ENCODE results near the gene RFTN1.

The RFTN1 gene

GRCh38 chr3:16536344-16536663 is 22.8 kb upstream of the RFTN1 start:
- H3K4me1 ChIP-seq: no peaks in the 10 kb centered on the region
- H3K36me3 ChIP-seq: no peaks in the 10 kb centered on the region
- H3K27ac ChIP-seq: no peak overlapping the region
- H3K9me3 ChIP-seq: no peaks in the 10 kb centered on the region
- no peak overlapping the region for H3K4me3 ChIP-seq
- DNase-seq: no peak
- H3K27me3 ChIP-seq: peaks cover 0 to 20% of the 10 kb centered on the region in 2 donors
- intact Hi-C loops (cut with DNase I; ENCODE audit: low total_unique reads): no loop called here
- TF ChIP-seq, protein P1, sequence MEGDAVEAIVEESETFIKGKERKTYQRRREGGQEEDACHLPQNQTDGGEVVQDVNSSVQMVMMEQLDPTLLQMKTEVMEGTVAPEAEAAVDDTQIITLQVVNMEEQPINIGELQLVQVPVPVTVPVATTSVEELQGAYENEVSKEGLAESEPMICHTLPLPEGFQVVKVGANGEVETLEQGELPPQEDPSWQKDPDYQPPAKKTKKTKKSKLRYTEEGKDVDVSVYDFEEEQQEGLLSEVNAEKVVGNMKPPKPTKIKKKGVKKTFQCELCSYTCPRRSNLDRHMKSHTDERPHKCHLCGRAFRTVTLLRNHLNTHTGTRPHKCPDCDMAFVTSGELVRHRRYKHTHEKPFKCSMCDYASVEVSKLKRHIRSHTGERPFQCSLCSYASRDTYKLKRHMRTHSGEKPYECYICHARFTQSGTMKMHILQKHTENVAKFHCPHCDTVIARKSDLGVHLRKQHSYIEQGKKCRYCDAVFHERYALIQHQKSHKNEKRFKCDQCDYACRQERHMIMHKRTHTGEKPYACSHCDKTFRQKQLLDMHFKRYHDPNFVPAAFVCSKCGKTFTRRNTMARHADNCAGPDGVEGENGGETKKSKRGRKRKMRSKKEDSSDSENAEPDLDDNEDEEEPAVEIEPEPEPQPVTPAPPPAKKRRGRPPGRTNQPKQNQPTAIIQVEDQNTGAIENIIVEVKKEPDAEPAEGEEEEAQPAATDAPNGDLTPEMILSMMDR (IDR thresholded peaks at IDR 0.05): no peak

DNA sequence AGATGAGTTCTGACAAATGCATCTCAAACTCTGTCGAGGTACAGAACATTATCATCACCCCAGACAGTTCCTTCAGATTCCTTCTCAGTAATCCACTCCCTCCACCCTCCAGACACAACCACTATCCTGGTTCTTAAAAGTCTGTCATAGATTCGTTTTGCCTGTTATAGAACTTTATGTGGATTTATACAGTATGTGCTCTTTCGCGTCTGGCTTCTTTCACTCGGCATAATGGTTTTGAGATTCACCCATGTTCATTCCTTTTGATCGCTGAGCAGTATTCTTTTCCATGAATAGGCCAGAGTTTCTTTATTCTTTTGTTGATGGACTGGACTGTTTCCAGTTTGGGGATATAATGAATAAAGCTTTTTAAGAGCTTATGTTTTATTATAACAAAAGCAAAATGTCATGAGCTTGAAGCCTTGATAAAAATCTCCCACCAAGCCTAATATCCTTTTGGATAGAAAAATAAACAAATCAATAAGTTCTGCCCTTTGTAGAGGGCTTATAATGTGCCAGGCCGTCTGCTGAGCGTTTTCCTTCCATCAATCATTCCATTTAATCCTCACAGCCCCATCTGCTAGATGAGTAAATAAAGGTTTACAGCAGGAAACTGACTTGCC is 21.3 kb upstream of the RFTN1 start:
- H3K9me3 ChIP-seq: no peaks in the 10 kb centered on the region
- H3K27ac ChIP-seq: no peak overlapping the region
- H3K4me1 ChIP-seq: no peaks in the 10 kb centered on the region
- H3K27me3 ChIP-seq: peaks cover 0 to 17% of the 10 kb centered on the region in 2 donors
- no peaks in the 10 kb centered on the region for H3K36me3 ChIP-seq
- intact Hi-C loops (cut with DNase I; ENCODE audit: low total_unique reads): no loop called here
- TF ChIP-seq, protein P1 (IDR thresholded peaks at IDR 0.05): no peak
- no peak overlapping the region for H3K4me3 ChIP-seq
- DNase-seq: no peak

DNA sequence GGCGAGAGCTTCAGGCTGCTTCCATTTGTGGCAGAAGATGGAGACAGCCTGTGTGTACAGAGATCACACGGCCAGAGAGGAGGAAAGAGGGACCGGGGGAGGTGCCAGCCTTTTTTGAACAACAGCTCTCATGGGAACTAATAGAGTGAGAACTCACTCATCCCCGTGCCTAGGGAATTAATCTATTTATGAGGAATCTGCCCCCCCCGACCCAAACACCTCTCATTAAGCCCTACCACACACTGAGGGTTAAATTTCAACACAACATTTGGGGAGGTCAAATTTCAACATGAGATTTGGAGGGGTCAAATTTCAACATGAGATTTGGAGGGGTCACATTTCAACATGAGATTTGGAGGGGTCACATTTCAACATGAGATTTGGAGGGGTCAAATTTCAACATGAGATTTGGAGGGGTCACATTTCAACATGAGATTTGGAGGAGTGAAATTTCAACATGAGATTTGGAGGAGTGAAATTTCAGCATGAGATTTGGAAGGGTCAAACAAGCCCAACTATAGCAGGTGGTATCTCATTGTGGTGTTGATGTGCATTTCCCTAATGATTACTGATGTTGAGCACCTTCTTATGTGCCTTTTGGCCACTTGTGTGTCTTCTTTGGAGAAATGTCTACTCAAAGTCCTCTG is 20.6 kb upstream of the RFTN1 start:
- Histone ChIP-seq H3K9me3 (no peaks in the 10 kb centered on the region), H3K27ac (no peak overlapping the region), H3K4me3 (no peak overlapping the region), H3K27me3 (peaks cover 0 to 17% of the 10 kb centered on the region in 2 donors), H3K4me1 (no peaks in the 10 kb centered on the region), H3K36me3 (no peaks in the 10 kb centered on the region)
- no peak for DNase-seq
- TF ChIP-seq, protein P1 (IDR thresholded peaks at IDR 0.05): no peak
- intact Hi-C loops (cut with DNase I; ENCODE audit: low total_unique reads): no loop called here

DNA sequence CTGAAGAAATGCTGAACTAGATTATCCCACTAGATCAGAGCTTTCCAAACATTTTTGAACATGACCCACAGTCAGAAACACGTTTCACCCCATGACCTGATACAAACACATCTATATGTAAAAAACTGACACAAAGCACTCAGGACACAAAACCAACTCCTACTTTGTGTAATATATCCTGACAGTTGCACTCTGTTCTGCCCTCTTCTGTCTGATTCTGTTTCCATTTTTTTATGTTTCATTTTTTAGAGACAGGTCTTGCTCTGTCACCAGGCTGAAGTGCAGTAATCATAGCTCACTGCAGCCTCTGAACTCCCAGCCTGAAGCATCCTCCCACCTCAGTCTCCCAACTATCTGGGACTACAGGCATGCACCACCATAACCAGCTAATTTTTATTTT is 15.8 kb upstream of the RFTN1 start:
- no peaks in the 10 kb centered on the region for H3K27me3 ChIP-seq
- H3K9me3 ChIP-seq: peaks cover 0 to 2% (median 0%) of the 10 kb centered on the region in 3 donors
- TF ChIP-seq, protein P1 (IDR thresholded peaks at IDR 0.05): no peak
- H3K4me1 ChIP-seq: no peaks in the 10 kb centered on the region
- H3K4me3 ChIP-seq: no peak overlapping the region
- intact Hi-C loops (cut with DNase I; ENCODE audit: low total_unique reads): no loop called here
- no peak overlapping the region for H3K27ac ChIP-seq
- no peak for DNase-seq
- H3K36me3 ChIP-seq: no peaks in the 10 kb centered on the region

- intact Hi-C loops (cut with DNase I; ENCODE audit: low total_unique reads): no loop called here
- TF ChIP-seq, protein P1 (IDR thresholded peaks at IDR 0.05): no peak
- Histone ChIP-seq H3K4me3 (no peak overlapping the region), H3K4me1 (no peaks in the 10 kb centered on the region), H3K27me3 (no peaks in the 10 kb centered on the region), H3K9me3 (peaks cover 0 to 3% (median 0%) of the 10 kb centered on the region in 3 donors), H3K27ac (no peak overlapping the region), H3K36me3 (no peaks in the 10 kb centered on the region)
- peak in 1 of 2 donors; percentile 69 for DNase-seq
Measured at GRCh38 chr3:16528581-16528993, 15.1 kb upstream of the RFTN1 start.

Measured in tibial artery (tissue), 4 donors.